H9 (cell line): ENCODE data around the gene PITRM1. TPM values are rescaled to one million over a fixed set of nuclear protein-coding genes. Genes with fewer than 3 reads are reported as not detected.

Source experiments
- DNase-seq: peaks from one replicate; pipeline ENCODE4 v3.0.0-alpha.2; 2017
- H2AFZ ChIP-seq: one replicate; pipeline ENCODE4 v1.6.1; 2013; ENCODE audit warnings: mild to moderate bottlenecking, low read length, control low read depth, moderate library complexity
- H2AK5ac ChIP-seq: 2 replicates; pipeline ENCODE4 v1.6.1; 2013; ENCODE audit warnings: low read length, control low read depth, mixed read lengths; ENCODE audit not compliant: insufficient read length
- H2BK120ac ChIP-seq: one replicate; pipeline ENCODE4 v1.6.1; 2013; ENCODE audit warnings: low read depth, mild to moderate bottlenecking, low read length, control low read depth, inconsistent platforms; ENCODE audit not compliant: poor library complexity, severe bottlenecking
- H2BK12ac ChIP-seq: 2 replicates; pipeline ENCODE4 v1.6.1; 2013; ENCODE audit warnings: low read length, control low read depth, mixed read lengths, low read depth; ENCODE audit not compliant: insufficient read length
- H2BK15ac ChIP-seq: 2 replicates; pipeline ENCODE4 v1.6.1; 2013; ENCODE audit warnings: low read depth, low read length, control low read depth
- H2BK20ac ChIP-seq: one replicate; pipeline ENCODE4 v1.6.1; 2013; ENCODE audit warnings: low read depth, mild to moderate bottlenecking, low read length, control low read depth, inconsistent platforms; ENCODE audit not compliant: poor library complexity, severe bottlenecking
- H2BK5ac ChIP-seq: 2 replicates; pipeline ENCODE4 v1.6.1; 2013; ENCODE audit warnings: low read length, control low read depth, mixed read lengths; ENCODE audit not compliant: insufficient read length
- H3K14ac ChIP-seq: 2 replicates; pipeline ENCODE4 v1.6.1; 2013; ENCODE audit warnings: low read length, control low read depth; ENCODE audit not compliant: insufficient read depth
- H3K18ac ChIP-seq: 2 replicates; pipeline ENCODE4 v1.6.1; 2013; ENCODE audit warnings: low read depth, mild to moderate bottlenecking, mixed read lengths, low read length, control low read depth; ENCODE audit not compliant: insufficient read length
- H3K23ac ChIP-seq: 2 replicates; pipeline ENCODE4 v1.6.1; 2013; ENCODE audit warnings: low read length, control low read depth, mixed read lengths, low read depth; ENCODE audit not compliant: insufficient read length
- H3K23me2 ChIP-seq: 2 replicates; pipeline ENCODE4 v1.6.1; 2013; ENCODE audit warnings: low read depth, mild to moderate bottlenecking, mixed read lengths, low read length, control low read depth; ENCODE audit not compliant: insufficient read length, poor library complexity, severe bottlenecking
- H3K27ac ChIP-seq: 2 replicates; pipeline ENCODE4 v1.5.1; 2013; ENCODE audit warnings: low read length, control low read depth, mixed read lengths, low read depth; ENCODE audit not compliant: insufficient read length
- H3K27me3 ChIP-seq: 2 replicates; pipeline ENCODE4 v1.6.1; 2013; ENCODE audit warnings: low read length, control low read depth, inconsistent platforms; ENCODE audit not compliant: insufficient read depth
- H3K4ac ChIP-seq: 2 replicates; pipeline ENCODE4 v1.6.1; 2013; ENCODE audit warnings: low read depth, mild to moderate bottlenecking, control low read depth, inconsistent platforms, low read length, moderate library complexity
- H3K4me1 ChIP-seq: 2 replicates; pipeline ENCODE4 v1.6.1; 2013; ENCODE audit warnings: low read length, control low read depth, inconsistent platforms; ENCODE audit not compliant: insufficient read depth
- H3K4me2 ChIP-seq: 2 replicates; pipeline ENCODE4 v1.6.1; 2013; ENCODE audit warnings: low read length, control low read depth, mixed read lengths; ENCODE audit not compliant: insufficient read length, insufficient read depth
- H3K56ac ChIP-seq: 2 replicates; pipeline ENCODE4 v1.6.1; 2013; ENCODE audit warnings: low read depth, mild to moderate bottlenecking, mixed read lengths, low read length, control low read depth; ENCODE audit not compliant: insufficient read length
- H3K79me1 ChIP-seq: 2 replicates; pipeline ENCODE4 v1.6.1; 2013; ENCODE audit warnings: low read depth, mild to moderate bottlenecking, moderate library complexity, low read length, control low read depth, inconsistent platforms; ENCODE audit not compliant: insufficient read depth, poor library complexity, severe bottlenecking
- H3K79me2 ChIP-seq: 2 replicates; pipeline ENCODE4 v1.6.1; 2013; ENCODE audit warnings: low read length, control low read depth, inconsistent platforms; ENCODE audit not compliant: insufficient read depth
- H3K9ac ChIP-seq: 2 replicates; pipeline ENCODE4 v1.6.1; 2013; ENCODE audit warnings: low read length, control low read depth, mixed read lengths; ENCODE audit not compliant: insufficient read length; ENCODE audit errors: extremely low read depth
- H3K9me3 ChIP-seq: one replicate; pipeline ENCODE4 v1.6.1; 2013; ENCODE audit warnings: low read depth, low read length, inconsistent platforms; ENCODE audit not compliant: control insufficient read depth
- H3T11ph ChIP-seq: one replicate; pipeline ENCODE4 v1.6.1; 2013; ENCODE audit warnings: mild to moderate bottlenecking, low read length, control low read depth, inconsistent platforms
- H4K20me1 ChIP-seq: one replicate; pipeline ENCODE4 v1.6.1; 2013; ENCODE audit not compliant: control insufficient read depth, insufficient read length, insufficient read depth
- H4K5ac ChIP-seq: 2 replicates; pipeline ENCODE4 v1.6.1; 2013; ENCODE audit warnings: low read depth, mild to moderate bottlenecking, mixed read lengths, low read length, control low read depth; ENCODE audit not compliant: insufficient read length
- H4K8ac ChIP-seq: replicated peaks from 2 replicates; pipeline ENCODE4 v1.6.1; 2013; ENCODE audit warnings: low read length, control low read depth, mixed read lengths, low read depth; ENCODE audit not compliant: insufficient read length
- H4K91ac ChIP-seq: 2 replicates; pipeline ENCODE4 v1.6.1; 2013; ENCODE audit warnings: low read depth, mild to moderate bottlenecking, moderate library complexity, mixed read lengths, low read length, control low read depth; ENCODE audit not compliant: insufficient read length
- H3K27ac Mint-ChIP-seq, 3 experiments: 2 replicates in 2 of 3; 3 replicates in 1 of 3; pipeline ENCODE4 v1.8.0; 2020 to 2021; ENCODE audit warnings: mixed read lengths in 3 of 3, mild to moderate bottlenecking in 1 of 3, moderate library complexity in 1 of 3
- H3K27me3 Mint-ChIP-seq: 2 replicates; pipeline ENCODE4 v1.8.0; 2021; ENCODE audit warnings: low read depth, mild to moderate bottlenecking, moderate library complexity, mixed read lengths
- H3K36me3 Mint-ChIP-seq, 3 experiments: 2 replicates in 2 of 3; 3 replicates in 1 of 3; pipeline ENCODE4 v1.8.0; 2020 to 2021; ENCODE audit warnings: low read depth in 3 of 3, mixed read lengths in 3 of 3; ENCODE audit not compliant: insufficient read depth in 1 of 3
- H3K4me1 Mint-ChIP-seq, 2 experiments: 2 replicates each; pipeline ENCODE4 v1.8.0; 2020; ENCODE audit warnings: mixed read lengths in 2 of 2
- H3K4me3 Mint-ChIP-seq, 2 experiments: 2 replicates in 1 of 2; 3 replicates in 1 of 2; pipeline ENCODE4 v1.8.0; 2020 to 2021; ENCODE audit warnings: mild to moderate bottlenecking in 2 of 2, mixed read lengths in 2 of 2, moderate library complexity in 1 of 2
- H3K9me3 Mint-ChIP-seq, 2 experiments: 2 replicates in 1 of 2; 3 replicates in 1 of 2; pipeline ENCODE4 v1.8.0; 2020; ENCODE audit warnings: mild to moderate bottlenecking in 2 of 2, mixed read lengths in 2 of 2, moderate library complexity in 1 of 2
- WGBS: extraction: QIAGEN DNeasy Blood & Tissue Kit; methylation state at CpG from one replicate; pipeline ENCODE4 v1.1.7; 2013; ENCODE audit warnings: missing lambda C conversion rate, low lambda C conversion rate, mixed read lengths; ENCODE audit not compliant: insufficient read length; ENCODE audit errors: extremely low coverage; 5-methylcytosine and 5-hydroxymethylcytosine counted together
- total RNA-seq: library from RNA; stranded (reverse); gene quantifications from 2 replicates; pipeline ENCODE4 v1.2.1, GENCODE V29; 2021
- TF ChIP-seq, protein P1 (sequence below): fragments of 200-600 bp; sonication (generic); conservative IDR thresholded peaks from 3 replicates; pipeline ENCODE4 v1.8.0; 2021; ENCODE audit warnings: antibody characterized with exemption, mild to moderate bottlenecking

Gene PITRM1
- total RNA-seq, 1 experiment from 2014 or later: 27.8 TPM

DNA sequence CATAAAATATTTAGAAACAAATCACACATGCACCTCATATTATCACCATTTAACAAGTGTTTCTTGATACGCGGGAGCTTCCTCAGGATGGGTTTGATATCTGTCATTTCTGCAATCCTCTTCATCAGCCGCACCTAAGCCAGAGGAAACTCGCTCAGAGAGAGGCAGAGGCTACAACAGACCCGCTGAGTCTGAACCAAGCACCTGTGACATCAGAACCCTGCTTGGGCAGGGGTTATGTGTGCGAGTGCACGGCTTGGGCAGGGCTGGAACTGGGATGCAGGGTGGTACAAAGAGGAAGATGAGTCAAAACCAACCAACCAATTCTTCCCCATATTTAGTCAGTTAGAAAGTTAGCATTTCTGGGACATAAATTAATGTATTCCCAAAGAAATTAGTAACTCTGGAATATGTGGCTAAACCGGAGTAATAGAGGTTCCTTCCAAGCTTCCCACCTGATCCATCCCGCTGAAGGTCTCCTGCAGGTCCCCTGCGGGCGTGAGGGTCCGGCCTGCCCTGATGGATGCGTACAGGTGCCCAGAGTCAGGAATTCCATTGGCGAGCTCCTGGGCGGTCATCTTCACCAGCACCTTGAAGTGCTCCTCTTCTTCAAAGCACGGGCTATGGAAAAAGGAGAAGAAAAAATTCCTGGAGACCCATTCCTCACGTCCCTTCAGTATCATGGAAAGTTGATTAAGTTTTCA, 25.3 kb downstream of the PITRM1 start:
- H4K20me1 ChIP-seq: no peaks in the 10 kb centered on the region
- H3K4ac ChIP-seq: no peak overlapping the region
- peaks cover 5 to 71% (median 62%) of the 10 kb centered on the region in 3 experiments; a peak in 6 of 7 replicates for H3K36me3 Mint-ChIP-seq

More for the DNA sequence above, 25.3 kb downstream of the PITRM1 start:
- Mint-ChIP-seq H3K4me3 (no peak overlapping the region), H3K9me3 (no peaks in the 10 kb centered on the region), H3K4me1 (no peaks in the 10 kb centered on the region), H3K27me3 (no peaks in the 10 kb centered on the region), H3K27ac (no peak overlapping the region)
- Histone ChIP-seq H2BK12ac (no peak overlapping the region), H3K4me1 (no peaks in the 10 kb centered on the region), H2BK20ac (no peak overlapping the region), H3K23ac (no peak overlapping the region), H4K5ac (no peak overlapping the region), H3K9me3 (no peaks in the 10 kb centered on the region), H3K56ac (no peak overlapping the region), H3T11ph (no peak overlapping the region), H4K91ac (no peak overlapping the region), H4K8ac (no peak overlapping the region), H3K23me2 (no peaks in the 10 kb centered on the region), H3K4me2 (no peak overlapping the region), H3K79me2 (no peaks in the 10 kb centered on the region), H2BK120ac (no peak overlapping the region), H3K14ac (no peak overlapping the region), H3K9ac (no peak overlapping the region), H3K27me3 (no peaks in the 10 kb centered on the region), H2AK5ac (no peak overlapping the region), H3K18ac (no peak overlapping the region), H2BK5ac (no peak overlapping the region), H3K27ac (no peak overlapping the region), H2BK15ac (no peak overlapping the region), H3K79me1 (no peaks in the 10 kb centered on the region), H2AFZ (no peak overlapping the region)
- TF ChIP-seq, protein P1, sequence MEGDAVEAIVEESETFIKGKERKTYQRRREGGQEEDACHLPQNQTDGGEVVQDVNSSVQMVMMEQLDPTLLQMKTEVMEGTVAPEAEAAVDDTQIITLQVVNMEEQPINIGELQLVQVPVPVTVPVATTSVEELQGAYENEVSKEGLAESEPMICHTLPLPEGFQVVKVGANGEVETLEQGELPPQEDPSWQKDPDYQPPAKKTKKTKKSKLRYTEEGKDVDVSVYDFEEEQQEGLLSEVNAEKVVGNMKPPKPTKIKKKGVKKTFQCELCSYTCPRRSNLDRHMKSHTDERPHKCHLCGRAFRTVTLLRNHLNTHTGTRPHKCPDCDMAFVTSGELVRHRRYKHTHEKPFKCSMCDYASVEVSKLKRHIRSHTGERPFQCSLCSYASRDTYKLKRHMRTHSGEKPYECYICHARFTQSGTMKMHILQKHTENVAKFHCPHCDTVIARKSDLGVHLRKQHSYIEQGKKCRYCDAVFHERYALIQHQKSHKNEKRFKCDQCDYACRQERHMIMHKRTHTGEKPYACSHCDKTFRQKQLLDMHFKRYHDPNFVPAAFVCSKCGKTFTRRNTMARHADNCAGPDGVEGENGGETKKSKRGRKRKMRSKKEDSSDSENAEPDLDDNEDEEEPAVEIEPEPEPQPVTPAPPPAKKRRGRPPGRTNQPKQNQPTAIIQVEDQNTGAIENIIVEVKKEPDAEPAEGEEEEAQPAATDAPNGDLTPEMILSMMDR: no peak
- no CpG with 5 or more reads among the region's 17 CpGs for WGBS
- DNase-seq: no peak
